OCI-M2 (cell line): ENCODE measurements around the gene UAP1L1.

Experiments
- DNase-seq: peaks from one replicate; lab custom pipeline; 2025; ENCODE audit not compliant: unreplicated experiment; lab: John Stamatoyannopoulos, UW

The UAP1L1 gene

DNA sequence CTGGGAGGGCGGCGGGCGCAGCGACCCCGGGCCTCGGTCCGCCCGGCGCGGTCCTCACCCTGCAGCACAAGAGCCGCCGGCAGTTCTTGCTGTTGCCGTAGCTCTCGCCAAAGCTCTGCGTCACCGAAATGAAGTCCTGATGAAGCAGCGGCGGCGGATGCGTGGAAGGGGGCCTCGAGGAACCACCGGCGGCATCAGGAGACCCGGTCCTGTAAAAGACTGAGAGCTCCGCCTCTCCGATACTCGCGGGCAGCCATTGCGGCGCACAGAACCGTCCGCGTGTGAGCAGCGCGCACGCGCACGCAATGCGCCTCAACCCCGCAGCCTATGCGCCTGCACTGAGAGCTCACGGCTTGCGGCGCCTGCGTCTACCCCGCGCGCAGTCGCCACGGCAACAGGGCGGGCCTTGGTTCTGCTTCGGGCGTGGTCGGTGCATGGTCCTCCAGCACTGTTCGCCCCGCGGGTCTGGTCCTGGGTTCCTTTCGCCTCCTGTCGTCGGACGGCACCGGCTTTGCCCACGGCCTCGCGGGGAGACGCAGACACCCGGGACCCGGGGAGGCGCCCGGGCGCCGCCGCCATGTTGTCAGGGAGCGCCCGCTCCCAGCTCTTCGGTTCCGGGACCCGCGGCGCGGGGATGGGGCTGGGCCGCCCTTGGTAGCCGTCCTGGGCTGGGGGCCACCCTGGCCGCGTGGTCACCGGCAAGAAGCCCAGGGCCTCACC, 52.3 kb downstream of the UAP1L1 start:
- peak; percentile 61 for DNase-seq

DNA sequence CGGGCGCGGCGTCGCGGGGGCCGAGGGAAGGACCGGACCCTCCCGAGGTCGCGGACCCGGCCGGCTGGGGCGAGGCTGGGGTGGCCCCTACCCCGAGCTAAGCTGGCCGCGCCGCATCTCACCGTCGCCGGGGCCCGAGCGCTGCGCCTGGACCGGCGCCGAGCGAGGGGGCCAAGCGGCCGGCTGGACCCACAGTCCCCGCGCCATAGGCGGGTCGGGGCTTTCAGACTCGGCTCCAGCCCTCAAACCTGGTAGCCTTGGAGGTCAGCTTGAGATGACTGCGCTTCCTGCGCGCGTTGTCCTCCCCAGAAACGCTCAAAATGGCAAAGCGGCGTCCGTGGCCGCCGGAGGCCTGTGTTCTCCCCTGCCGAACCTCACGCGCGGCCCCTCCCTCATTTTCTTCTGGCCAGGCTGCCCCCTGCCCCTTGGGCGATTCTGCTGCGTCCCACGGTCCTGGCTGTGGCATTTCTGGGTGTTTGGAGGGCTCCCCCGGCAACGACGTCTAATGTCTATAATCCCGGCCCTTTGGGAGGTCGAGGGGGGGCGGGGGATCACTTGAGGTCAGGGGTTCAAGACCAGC, 52.9 kb downstream of the UAP1L1 start:
- DNase-seq: no peak
